ENCODE results near the gene UTP4. TPM values are rescaled to one million over a fixed set of nuclear protein-coding genes. Genes with fewer than 3 reads are reported as not detected.

The UTP4 gene
- total RNA-seq, 1 donor from 2014 or later, result 13.3 TPM

GRCh38 chr16:69111216-69111875 is 21.1 kb upstream of the UTP4 start:
- Histone ChIP-seq H3K79me2 (ENCODE audit: low read depth) (no peaks in the 10 kb centered on the region), H3K9ac (no peak overlapping the region), H3K4me1 (peaks cover 13% of the 10 kb centered on the region), H3K27me3 (peaks cover 3% of the 10 kb centered on the region), H3K36me3 (no peaks in the 10 kb centered on the region), H4K20me1 (ENCODE audit: low read depth) (peaks cover 52% of the 10 kb centered on the region), H3K4me2 (no peak overlapping the region), H3K4me3 (no peak overlapping the region), H3F3A (ENCODE audit: low read depth) (peaks cover 25% of the 10 kb centered on the region), H3K27ac (no peak overlapping the region), H3K9me3 (ENCODE audit: low read depth) (no peaks in the 10 kb centered on the region), H2AFZ (replicated peaks) (no peak overlapping the region)
- peaks cover 16% of the 10 kb centered on the region for H3K36me3 Mint-ChIP-seq
- peaks cover 2% of the 10 kb centered on the region for H3K27me3 Mint-ChIP-seq (ENCODE audit: insufficient read depth, low read depth)
- DNase-seq (ENCODE audit: low spot score), result no peak
- no peak overlapping the region for H3K4me3 Mint-ChIP-seq
- no peak for TF ChIP-seq EZH2phosphoT487 (IDR thresholded peaks at IDR 0.05)
- TF ChIP-seq EZH2 (IDR thresholded peaks at IDR 0.05), result no peak
- TF ChIP-seq CTCF (IDR thresholded peaks at IDR 0.05), result no peak
- peaks cover 23% of the 10 kb centered on the region for H3K4me1 Mint-ChIP-seq
- no peak overlapping the region for H3K27ac Mint-ChIP-seq
- H3K9me3 Mint-ChIP-seq, result no peaks in the 10 kb centered on the region

GRCh38 chr16:69111876-69112230 is 20.6 kb upstream of the UTP4 start:
- Histone ChIP-seq H3F3A (ENCODE audit: low read depth) (peaks cover 23% of the 10 kb centered on the region), H3K36me3 (no peaks in the 10 kb centered on the region), H3K27ac (no peak overlapping the region), H4K20me1 (ENCODE audit: low read depth) (peaks cover 55% of the 10 kb centered on the region), H3K9me3 (ENCODE audit: low read depth) (no peaks in the 10 kb centered on the region), H3K4me2 (no peak overlapping the region), H3K79me2 (ENCODE audit: low read depth) (no peaks in the 10 kb centered on the region), H2AFZ (replicated peaks) (no peak overlapping the region), H3K9ac (no peak overlapping the region), H3K4me3 (no peak overlapping the region), H3K4me1 (peaks cover 13% of the 10 kb centered on the region), H3K27me3 (peaks cover 3% of the 10 kb centered on the region)
- no peaks in the 10 kb centered on the region for H3K9me3 Mint-ChIP-seq
- TF ChIP-seq CTCF (IDR thresholded peaks at IDR 0.05) (no peak), EZH2 (IDR thresholded peaks at IDR 0.05) (no peak)
- peaks cover 2% of the 10 kb centered on the region for H3K27me3 Mint-ChIP-seq (ENCODE audit: insufficient read depth, low read depth)
- H3K4me1 Mint-ChIP-seq, result peaks cover 23% of the 10 kb centered on the region
- DNase-seq (ENCODE audit: low spot score), result no peak
- H3K27ac Mint-ChIP-seq, result no peak overlapping the region
- peaks cover 16% of the 10 kb centered on the region for H3K36me3 Mint-ChIP-seq
- H3K4me3 Mint-ChIP-seq, result no peak overlapping the region

GRCh38 chr16:69112285-69113129 is 19.9 kb upstream of the UTP4 start:
- Mint-ChIP-seq H3K4me3 (no peak overlapping the region), H3K4me1 (peaks cover 19% of the 10 kb centered on the region), H3K27ac (no peak overlapping the region), H3K36me3 (peaks cover 17% of the 10 kb centered on the region), H3K27me3 (ENCODE audit: insufficient read depth, low read depth) (peaks cover 2% of the 10 kb centered on the region), H3K9me3 (no peaks in the 10 kb centered on the region)
- peaks cover under 1% of the 10 kb centered on the region for H3K79me2 ChIP-seq (ENCODE audit: low read depth)
- H3F3A ChIP-seq (ENCODE audit: low read depth), result peaks cover 20% of the 10 kb centered on the region
- no peaks in the 10 kb centered on the region for H3K27me3 ChIP-seq
- DNase-seq (ENCODE audit: low spot score), result peak; percentile 84
- H3K36me3 ChIP-seq, result no peaks in the 10 kb centered on the region
- TF ChIP-seq CTCF (IDR thresholded peaks at IDR 0.05) (peak; percentile 81), EZH2 (IDR thresholded peaks at IDR 0.05) (no peak)
- H3K4me1 ChIP-seq, result peaks cover 13% of the 10 kb centered on the region
- no peak overlapping the region for H2AFZ ChIP-seq (replicated peaks)
- no peak overlapping the region for H3K27ac ChIP-seq
- H3K9me3 ChIP-seq (ENCODE audit: low read depth), result no peaks in the 10 kb centered on the region
- H3K4me3 ChIP-seq, result no peak overlapping the region
- no peak overlapping the region for H3K9ac ChIP-seq
- peaks cover 59% of the 10 kb centered on the region for H4K20me1 ChIP-seq (ENCODE audit: low read depth)
- no peak overlapping the region for H3K4me2 ChIP-seq
